HG03571 (cell line): ENCODE results near the gene FBRSL1.

Experiments used
- ATAC-seq: cut with Tn5 transposase; IDR thresholded peaks from one replicate; pipeline ENCODE4 v1.9.1; 2021; ENCODE audit not compliant: unreplicated experiment

The FBRSL1 gene

GRCh38 chr12:132483208-132483607 is 6.7 kb upstream of the FBRSL1 start:
- no peak for ATAC-seq

GRCh38 chr12:132483612-132484011 is 6.3 kb upstream of the FBRSL1 start:
- ATAC-seq, result no peak

GRCh38 chr12:132484183-132484890 is 5.6 kb upstream of the FBRSL1 start:
- no peak for ATAC-seq

GRCh38 chr12:132484891-132485441 is 5.0 kb upstream of the FBRSL1 start:
- no peak for ATAC-seq

- ATAC-seq, result no peak
Measured at GRCh38 chr12:132485619-132486018, 4.3 kb upstream of the FBRSL1 start.

- ATAC-seq, result no peak
Measured at GRCh38 chr12:132486168-132486567, 3.8 kb upstream of the FBRSL1 start.

GRCh38 chr12:132486576-132486975 is 3.4 kb upstream of the FBRSL1 start:
- no peak for ATAC-seq

- no peak for ATAC-seq
Measured at GRCh38 chr12:132487311-132487741, 2.6 kb upstream of the FBRSL1 start.

- no peak for ATAC-seq
Measured at GRCh38 chr12:132488127-132489077, 1.5 kb upstream of the FBRSL1 start.

GRCh38 chr12:132489078-132489601 is 811 bp upstream of the FBRSL1 start:
- peak; percentile 37 for ATAC-seq

GRCh38 chr12:132490422-132491137 is 629 bp downstream of the FBRSL1 start:
- no peak for ATAC-seq

- no peak for ATAC-seq
Measured at GRCh38 chr12:132491138-132491663, 1.2 kb downstream of the FBRSL1 start.

GRCh38 chr12:132491761-132492378 is 1.9 kb downstream of the FBRSL1 start:
- ATAC-seq, result no peak

- no peak for ATAC-seq
Measured at GRCh38 chr12:132492522-132492921, 2.6 kb downstream of the FBRSL1 start.

GRCh38 chr12:132492951-132493350 is 3.0 kb downstream of the FBRSL1 start:
- ATAC-seq, result no peak

GRCh38 chr12:132493482-132494178 is 3.7 kb downstream of the FBRSL1 start:
- no peak for ATAC-seq

GRCh38 chr12:132494294-132495164 is 4.6 kb downstream of the FBRSL1 start:
- ATAC-seq, result no peak

GRCh38 chr12:132495165-132495544 is 5.2 kb downstream of the FBRSL1 start:
- ATAC-seq, result no peak
